22Rv1 (cell line): Measurements from ENCODE around the gene ARHGEF6.

ENCODE experiments used
- H3K27ac ChIP-seq: fragments of 450-650 bp; 2 replicates; pipeline ENCODE4 v1.5.1; 2017
- CTCF ChIP-seq: fragments of 450-650 bp; IDR thresholded peaks from 2 replicates; pipeline ENCODE4 v1.5.1; 2017; ENCODE audit warnings: mild to moderate bottlenecking
- ZFX ChIP-seq: fragments of 450-650 bp; IDR thresholded peaks from 2 replicates; pipeline ENCODE4 v1.6.1; 2017; ENCODE audit warnings: antibody characterized with exemption, borderline replicate concordance

The ARHGEF6 gene

GRCh38 chrX:136671006-136671610, 109.6 kb downstream of the ARHGEF6 start:
- TF ChIP-seq ZFX = no peak
- TF ChIP-seq CTCF = no peak

GRCh38 chrX:136667446-136668168, 113.1 kb downstream of the ARHGEF6 start:
- H3K27ac ChIP-seq = no peak overlapping the region
- TF ChIP-seq CTCF (no peak), ZFX (no peak)

More at GRCh38 chrX:136671006-136671610, 109.6 kb downstream of the ARHGEF6 start:
- no peak overlapping the region for H3K27ac ChIP-seq

- TF ChIP-seq CTCF (no peak), ZFX (no peak)
- H3K27ac ChIP-seq = no peak overlapping the region
Observed at GRCh38 chrX:136666088-136666487, 114.6 kb downstream of the ARHGEF6 start.

GRCh38 chrX:136665258-136665900, 115.4 kb downstream of the ARHGEF6 start:
- H3K27ac ChIP-seq = no peak overlapping the region
- TF ChIP-seq CTCF (no peak), ZFX (no peak)

GRCh38 chrX:136662976-136663375, 117.8 kb downstream of the ARHGEF6 start:
- H3K27ac ChIP-seq = no peak overlapping the region
- TF ChIP-seq ZFX (no peak), CTCF (no peak)

- H3K27ac ChIP-seq = no peak overlapping the region
- TF ChIP-seq CTCF (no peak), ZFX (no peak)
Observed at GRCh38 chrX:136662104-136662503, 118.6 kb downstream of the ARHGEF6 start.

GRCh38 chrX:136660896-136661295, 119.8 kb downstream of the ARHGEF6 start:
- H3K27ac ChIP-seq = no peak overlapping the region
- no peak for TF ChIP-seq CTCF
- TF ChIP-seq ZFX = no peak
